GM18519 (cell line): ENCODE results near the gene OR2T8.
A peak's percentile ranks its signal among the peaks of the same experiment; 100 is the strongest.

ENCODE experiments used
- ATAC-seq: cut with Tn5 transposase; IDR thresholded peaks from one replicate; pipeline ENCODE4 v1.9.1; 2021; ENCODE audit warnings: mild to moderate bottlenecking, moderate library complexity; ENCODE audit not compliant: unreplicated experiment, low FRiP score

The OR2T8 gene

DNA sequence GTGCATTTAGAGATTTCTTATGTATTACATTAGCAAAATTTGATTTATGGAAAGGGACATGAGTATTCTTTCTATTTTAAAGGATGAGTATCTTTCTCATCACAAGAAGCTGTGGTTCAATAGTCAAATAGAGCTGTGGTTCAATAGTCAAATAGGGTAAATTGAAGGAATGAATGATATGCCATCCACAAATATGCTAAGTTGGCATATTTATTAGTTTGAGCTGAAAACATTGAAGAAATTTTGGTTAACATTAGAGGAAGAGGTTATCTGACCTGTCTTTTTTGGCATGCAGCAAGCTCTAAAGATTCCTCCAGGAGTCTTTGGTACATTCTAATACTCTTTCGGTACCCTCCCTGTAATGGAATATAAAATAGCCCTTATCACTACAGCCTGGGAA lies 33.4 kb downstream of the OR2T8 start:
- no peak for ATAC-seq

DNA sequence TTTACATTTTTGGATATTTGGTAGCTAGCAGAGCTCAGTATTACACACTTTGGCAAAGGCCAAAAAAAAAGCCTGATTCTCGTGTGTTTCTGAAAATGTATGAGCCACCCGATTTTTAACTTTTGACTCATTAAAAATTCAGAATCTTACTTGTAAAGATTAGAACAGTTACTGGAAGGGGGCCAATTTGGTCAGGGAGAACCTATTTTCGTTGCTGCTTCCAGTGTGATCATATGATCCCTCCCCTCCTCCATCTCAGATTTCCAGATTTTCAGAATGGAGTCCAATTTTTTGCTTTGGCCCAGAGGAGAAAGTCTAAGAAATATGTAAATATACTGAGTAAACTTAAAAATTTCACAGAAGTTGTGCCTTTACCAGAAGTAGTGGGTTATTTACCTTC lies 41.7 kb downstream of the OR2T8 start:
- ATAC-seq, result no peak

DNA sequence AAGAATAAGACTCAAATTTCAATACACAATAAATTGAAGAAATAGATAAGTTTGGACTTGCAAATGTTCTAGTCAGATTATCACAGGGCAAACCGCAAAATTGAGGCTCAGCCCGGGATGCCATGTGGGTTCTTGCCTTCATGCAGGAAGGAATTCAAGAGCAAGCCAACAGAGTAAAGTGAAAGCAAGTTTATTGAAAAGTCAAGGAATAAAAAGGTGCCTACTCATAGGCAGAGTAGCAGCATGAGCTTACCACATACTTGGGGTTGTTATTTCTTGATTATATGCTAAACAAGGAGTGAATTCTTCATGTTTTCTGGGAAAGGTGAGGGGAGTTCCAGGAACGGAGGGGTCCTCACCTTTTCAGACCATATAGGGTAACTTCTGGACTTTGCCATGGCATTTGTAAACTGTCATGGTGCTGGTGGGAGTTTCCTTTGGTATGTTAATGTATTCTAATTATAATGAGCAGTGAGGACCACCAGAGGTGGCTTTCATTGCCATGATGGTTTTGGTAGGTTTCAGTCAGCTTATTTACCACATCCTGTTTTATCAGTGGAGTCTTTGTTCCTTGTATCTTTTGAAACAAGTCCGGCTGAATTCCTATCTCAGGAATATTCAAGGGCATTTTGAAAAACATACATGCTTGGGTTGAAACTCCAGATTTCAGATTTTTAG lies 43.0 kb downstream of the OR2T8 start:
- ATAC-seq, result no peak

DNA sequence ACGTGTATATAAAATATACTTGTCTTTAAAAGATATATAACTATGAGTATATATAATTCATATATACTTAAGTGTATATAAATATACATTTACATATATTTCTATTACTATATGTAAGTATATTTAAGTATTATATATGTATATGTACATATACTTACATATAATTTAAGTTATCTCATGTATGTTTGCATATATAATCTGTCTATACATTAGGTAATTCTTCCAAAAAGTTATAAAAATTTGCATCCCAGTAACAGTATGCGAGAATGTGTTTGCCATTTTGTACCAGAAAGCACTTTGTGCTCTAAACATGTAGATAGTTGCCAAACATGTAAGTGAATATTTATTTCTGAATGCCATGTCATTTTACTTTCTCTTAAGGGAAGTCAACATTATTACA lies 44.9 kb downstream of the OR2T8 start, which contains the start of gene OR2AK2:
TSS of gene OR2AK2 (plus strand) at position 301 of the 400 bp plus-strand sequence. CDS start 144 bp downstream, outside the sequence.
- no peak for ATAC-seq

DNA sequence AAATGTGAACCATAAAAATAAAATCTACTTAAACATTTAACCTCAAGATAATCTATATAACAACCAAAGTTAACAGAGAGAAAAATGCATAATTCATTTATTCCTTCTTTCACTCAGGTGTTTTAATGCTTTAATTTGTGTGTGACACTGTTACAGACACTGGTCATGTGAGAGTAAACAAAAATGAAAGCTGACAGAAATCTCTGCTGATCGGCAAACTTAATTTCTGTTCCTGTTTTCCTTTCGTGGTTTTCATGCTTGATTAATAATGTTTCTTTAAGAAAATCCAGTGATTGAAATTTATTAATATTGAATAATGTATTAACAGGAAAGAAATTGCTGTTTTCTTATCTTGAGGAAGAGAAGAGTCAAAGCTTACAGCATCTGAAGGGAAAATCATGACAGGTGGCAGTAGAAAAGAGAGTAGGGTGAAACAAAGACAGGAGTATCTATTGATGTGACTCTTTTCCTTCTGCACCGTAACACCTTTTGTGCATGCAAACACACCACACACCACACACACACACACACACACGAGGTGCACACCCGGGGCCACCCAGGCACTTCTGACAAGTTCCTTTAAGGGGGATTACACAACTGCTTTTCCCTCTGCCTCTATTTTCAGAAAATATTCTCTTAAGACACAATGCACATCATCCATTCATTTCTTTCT lies 46.6 kb downstream of the OR2T8 start:
- ATAC-seq, result peak; percentile 86
